ENCODE data around the gene OR6B3.
A peak's percentile ranks its signal among the peaks of the same experiment; 100 is the strongest.

The OR6B3 gene

DNA sequence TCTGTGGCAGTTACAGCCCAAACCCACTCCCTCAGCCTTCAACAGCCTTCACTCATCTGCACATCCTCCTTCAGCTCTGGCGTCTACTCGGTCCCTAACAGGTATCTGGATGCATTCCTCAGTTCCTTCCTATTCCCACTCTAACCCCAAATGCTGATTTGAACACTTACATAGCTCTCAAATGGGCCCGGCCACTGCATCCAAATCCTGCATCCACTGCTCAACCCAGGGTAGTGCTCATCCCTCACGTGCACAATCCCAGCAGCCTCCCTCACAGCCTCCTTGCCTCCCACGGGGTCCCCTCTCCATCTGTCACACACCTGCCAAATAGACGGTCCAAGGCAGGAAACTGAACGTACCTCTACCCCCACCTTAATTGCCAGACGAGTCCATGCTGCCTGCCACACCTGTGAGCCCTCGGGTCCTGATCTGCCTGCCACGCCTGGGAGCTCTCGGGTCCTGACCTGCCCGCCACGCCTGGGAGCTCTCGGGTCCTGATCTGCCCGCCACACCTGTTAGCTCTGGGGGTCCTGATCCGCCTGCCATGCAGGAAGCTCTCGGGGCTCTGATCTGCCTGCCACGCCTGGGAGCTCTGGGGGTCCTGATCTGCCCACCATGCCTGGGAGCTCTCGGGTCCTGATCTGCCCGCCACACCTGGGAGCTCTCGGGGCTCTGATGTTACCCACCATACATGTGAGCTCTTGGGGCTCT, 9.9 kb downstream of the OR6B3 start:
- DNase-seq (ENCODE audit: low read depth), result no peak

DNA sequence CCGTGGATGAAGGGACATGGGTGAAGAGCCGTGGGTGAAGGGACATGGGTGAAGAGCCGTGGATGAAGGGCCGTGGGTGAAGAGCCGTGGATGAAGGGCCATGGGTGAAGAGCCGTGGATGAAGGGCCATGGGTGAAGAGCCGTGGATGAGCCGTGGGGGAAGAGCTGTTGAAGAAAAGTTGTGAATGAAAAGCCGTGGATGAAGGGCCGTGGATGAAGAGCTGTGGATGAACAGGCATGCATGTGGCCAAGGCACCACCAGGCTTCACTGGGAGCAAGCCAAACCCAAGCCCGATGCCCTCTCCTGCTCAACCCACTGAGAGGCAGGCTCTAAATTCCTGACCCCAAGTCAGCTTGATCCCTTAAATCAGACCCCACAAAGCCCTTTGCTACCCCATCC, 10.6 kb downstream of the OR6B3 start:
- no peak for DNase-seq (ENCODE audit: low read depth)

DNA sequence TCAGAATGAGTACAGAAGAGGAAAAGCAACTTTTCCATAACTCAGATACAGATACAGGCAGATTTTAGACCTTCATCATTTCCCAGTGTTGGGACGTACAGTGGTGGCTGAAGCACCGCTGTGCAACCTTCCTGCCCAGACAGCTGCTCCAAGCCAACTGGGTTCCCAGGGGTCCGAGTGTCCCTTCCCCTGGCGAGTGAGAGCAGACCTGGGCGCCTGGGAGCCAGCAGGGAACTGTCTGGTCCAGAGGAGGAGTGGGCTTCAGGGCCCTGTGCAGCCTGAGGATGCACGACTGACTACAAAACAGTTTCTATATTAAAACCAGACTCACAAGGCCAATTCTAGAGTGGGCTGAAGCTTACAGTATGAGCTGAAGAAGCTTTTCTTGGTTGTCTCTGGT, 12.0 kb downstream of the OR6B3 start:
- no peak for DNase-seq (ENCODE audit: low read depth)

DNA sequence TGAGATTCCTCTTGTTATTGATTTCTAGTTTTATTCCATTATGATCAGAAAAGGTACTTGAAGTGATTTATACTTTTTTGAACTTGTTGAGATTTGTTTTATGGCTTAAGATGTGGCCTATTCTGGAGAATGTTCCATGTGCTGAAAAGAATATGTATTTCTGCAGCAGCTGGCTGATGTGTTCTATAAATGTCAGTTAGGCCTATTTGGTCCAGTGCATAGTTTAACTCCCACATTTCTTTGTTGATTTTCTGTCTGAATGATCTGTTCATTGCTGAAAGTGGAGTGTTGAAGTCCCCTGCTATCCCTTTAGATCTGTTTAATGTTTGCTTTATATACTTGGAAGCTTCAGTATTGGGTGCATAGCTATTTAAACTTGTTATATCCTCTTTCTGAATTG, 16.0 kb downstream of the OR6B3 start:
- no peak for DNase-seq (ENCODE audit: low read depth)

DNA sequence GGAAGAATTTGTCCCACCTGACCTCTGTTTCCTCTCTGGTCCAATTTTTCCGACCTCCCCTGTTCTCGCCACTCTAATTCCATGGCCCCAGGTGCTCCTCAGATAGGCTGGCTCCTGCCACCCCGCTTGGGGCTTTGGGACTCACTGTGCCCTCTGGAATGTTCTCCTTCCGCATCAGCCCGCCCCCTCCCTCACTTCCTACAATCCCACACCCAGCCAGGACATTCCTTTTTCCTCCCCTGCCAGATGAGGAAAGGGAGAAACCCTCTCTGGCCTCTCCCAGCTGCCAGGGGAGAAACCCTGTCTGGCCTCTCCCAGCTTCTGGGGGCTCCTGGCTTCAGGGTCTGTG, 20.0 kb downstream of the OR6B3 start:
- no peak for DNase-seq (ENCODE audit: low read depth)

DNA sequence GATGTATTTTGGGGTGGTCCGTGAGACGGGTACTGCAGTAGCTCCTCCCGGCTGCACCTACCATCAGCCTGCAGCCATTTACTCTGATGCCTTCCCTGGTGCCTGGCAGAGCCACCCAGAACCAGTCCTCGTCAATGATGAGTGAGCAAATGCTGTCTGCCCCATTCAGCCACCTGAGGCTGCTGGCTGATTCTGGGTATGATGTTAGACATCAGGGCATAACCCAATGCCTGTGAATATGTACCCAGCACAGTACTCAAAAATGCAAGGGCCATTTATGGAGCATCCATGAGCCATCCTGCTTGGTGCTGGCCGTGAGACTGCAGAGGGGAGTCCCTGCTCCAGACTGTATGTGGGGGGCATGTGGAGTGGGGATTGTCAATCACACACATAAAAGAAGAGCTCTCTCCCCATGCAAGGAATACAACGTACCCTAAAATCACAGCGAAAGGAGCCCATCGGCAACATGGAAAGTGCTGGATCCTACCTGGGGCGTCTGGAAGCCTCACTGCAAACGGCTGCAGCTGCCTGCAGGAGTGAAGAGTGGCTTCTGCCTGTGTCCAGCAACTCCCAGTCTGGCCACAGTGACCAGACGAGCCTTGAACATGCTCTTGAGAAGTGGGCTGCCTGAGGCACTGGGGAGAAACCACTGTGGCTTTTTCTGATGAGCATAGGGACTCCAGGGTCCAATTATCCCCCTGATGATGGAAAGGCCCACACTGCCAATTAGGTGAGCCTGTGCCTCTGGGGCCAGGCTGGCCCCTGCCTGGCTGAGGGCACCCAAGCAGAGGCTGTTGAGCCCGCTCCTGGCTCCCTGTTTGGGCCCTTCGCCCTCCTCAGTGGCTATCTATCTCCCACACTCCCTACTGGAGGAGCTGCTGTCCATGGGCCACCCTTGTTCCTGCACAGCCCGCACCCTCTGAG, 20.7 kb downstream of the OR6B3 start:
- no peak for DNase-seq (ENCODE audit: low read depth)

DNA sequence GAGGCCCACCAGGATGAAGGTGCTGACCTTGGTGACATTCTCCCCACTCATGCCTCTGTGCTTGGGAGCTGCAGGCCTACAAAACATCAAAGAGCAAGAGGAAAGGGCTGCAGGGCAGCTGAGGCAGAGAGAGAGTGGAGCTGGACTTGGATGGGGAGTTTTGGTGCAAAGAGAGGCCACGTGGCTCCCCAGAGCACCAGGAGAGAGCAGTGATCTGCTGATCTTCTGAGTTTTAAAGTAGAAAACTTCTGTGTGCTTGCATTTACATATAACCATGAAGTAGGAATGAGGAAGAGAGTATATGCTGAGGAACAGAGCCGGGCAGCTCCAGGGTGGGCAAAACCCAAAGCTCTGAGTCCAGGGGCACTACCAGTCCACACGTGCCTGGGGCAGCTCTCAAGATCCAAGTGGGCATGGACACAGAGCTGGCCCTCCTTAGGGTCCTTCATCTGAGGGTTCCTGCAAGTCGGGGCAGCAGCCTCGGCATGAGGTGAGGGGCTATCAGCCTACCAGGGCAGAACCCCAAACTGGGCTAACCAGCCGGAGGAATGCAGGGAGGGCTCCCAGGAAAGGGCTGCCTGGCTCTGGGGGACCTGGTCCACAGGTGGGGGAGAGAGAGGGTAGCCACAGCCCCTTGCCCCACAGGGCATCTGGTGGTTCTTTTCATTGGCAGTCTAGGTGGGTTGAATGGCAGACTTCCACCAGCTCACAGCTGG, 22.8 kb downstream of the OR6B3 start, which contains the start of gene OR6B2:
Gene OR6B2 (minus strand): TSS at position 51 of the 716 bp plus-strand sequence. CDS start 0 bp downstream, at position 51.
- no peak for DNase-seq (ENCODE audit: low read depth)

DNA sequence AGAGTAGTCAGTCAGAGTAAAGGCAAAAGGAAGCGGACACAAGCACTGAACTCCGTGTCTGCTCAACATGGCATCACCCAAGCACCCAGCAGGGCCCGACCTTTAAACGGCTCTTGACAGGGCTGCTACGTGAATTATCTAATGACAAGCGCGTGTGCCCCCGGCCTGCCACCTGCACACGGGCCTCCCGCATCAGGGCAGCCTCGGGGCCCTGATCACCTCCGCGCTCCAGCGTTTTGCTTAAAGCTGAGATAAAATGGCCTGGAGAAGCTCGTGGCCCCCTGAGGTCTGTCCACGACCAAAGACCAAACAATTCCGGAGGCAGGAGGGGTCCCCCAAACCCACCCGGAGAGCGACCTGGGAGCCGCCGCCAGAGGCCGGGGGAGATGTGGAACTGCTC, 28.6 kb downstream of the OR6B3 start:
- no peak for DNase-seq (ENCODE audit: low read depth)

DNA sequence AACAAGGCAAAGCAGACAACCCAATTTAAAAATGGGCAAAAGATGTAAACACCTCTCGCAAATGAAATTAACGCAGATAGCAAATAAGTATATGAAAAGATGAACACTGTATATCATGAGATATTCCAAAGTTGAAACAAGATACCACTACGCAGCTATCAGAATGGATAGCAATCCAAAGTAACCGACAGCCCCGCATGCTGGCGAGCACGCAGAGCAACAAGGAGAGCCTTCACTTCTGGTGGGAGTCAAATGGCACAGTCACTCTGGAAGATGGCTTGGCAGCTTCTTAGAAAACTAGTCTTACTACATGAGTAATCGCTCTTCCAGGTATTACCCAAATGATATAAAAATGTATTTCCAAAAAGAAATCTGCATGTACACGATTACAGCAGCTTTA, 29.5 kb downstream of the OR6B3 start:
- DNase-seq (ENCODE audit: low read depth), result no peak

DNA sequence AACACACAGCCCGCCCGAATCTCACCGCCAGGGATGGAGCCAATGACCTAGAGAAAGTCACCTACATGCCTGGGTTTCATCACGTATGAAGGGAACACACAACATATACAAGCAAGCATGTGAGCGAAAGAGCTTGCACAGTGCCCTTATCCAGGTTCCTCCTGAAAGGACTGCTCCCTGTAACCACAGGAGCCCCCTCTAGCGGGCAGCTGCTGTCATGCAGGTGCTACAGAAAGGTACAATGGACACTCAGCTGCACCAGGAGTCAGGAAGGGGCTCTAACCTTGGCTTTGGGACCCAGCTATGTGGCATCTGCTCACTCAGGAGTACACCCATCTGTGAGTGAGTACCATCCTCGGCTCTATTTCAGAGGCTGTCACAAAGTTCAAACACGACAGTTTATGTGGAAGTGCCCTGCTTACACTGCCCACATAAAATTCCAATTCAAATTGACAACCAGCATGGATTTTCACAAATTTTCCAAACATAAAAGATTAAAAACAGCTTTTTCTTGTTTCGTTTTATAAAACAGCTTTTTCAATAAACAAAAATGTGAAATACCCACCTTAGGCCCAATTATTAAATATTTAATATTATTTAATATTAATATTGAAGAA, 31.7 kb downstream of the OR6B3 start:
- DNase-seq (ENCODE audit: low read depth), result peak; percentile 31

DNA sequence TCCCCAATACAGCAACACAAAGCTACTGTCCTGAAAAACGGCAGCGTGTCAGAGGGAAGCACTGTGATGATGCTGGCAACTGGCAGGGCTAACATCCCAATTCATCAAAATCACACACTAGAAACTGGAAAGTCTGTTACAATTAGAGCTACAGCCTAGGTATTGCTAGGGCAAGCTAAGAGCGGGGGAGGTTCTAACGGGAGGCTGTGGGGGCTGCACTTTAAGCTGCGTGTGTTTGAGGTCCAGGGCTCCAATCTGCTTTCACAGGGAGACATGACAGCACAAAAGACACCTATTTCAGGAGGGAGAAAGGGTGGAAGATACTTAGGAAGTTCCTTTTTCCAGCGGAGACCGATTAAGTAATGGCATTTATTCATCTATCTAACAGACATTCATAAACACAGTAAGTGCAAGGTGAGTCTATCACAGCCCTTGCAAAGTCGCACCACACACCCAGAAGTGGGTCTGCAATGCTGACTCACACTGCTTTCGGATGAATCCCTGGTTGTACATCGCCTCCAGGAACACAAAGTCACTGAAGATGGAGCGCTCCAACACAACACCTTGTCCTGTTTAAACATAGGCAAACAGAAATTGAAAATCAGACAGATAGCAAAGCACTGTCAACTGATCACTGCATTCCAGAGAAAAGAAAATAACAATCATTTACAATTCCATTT, 35.1 kb downstream of the OR6B3 start:
- DNase-seq (ENCODE audit: low read depth), result no peak

DNA sequence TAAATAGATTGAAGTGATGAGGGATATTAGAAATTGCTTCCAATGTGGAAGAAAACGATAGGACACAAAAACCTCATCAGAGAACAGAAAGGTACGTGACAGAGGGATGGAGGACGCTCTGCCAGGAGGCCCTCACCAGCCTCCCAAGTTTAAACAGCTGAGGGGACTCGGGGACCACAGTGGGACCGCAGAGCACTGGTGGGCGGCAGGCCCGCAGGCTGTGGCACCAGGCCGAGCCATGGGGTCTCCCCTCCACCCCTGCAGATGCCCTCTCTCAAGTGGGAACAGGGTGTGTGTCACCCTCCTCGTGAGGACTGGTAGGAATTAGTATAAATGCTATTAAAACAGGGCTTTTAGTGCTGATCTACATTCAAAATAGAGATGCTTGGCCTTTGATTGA, 39.0 kb downstream of the OR6B3 start:
- DNase-seq (ENCODE audit: low read depth), result no peak

DNA sequence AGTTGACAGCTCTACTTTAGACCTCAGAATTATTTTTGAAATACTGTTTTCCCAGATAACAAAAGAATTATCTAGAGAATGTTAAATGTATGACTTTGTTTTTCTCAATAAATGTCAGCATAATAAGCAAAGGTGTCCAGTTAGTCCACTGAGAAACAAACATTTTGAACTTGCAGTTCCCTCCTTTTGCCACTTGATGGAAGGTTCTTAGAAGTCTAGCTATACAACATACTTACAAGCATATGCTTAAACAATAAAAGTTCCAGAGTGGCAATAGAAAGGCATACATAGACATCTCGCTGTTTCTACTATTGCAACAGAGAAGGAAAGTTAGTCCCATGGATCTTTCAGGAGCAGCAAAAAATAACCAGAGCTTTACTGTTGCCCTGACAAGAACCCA, 40.0 kb downstream of the OR6B3 start:
- no peak for DNase-seq (ENCODE audit: low read depth)

DNA sequence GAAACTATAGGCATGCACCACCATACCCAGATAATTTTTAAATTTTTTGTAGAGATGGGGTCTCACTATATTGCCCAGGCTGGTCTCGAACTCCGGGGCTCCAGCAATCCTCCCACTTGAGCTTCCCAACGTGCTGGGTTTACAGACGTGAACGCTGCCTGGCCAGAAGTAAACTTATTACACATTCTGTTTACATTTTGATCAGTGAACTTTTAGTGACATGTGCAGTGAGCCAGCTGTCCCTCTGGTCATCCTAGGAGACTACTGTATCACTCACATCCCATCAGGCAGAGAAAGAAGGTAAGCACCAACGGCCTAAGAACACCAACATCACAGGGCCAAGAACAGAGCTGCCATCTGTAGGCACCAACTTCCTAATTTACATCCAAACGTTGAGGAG, 50.3 kb downstream of the OR6B3 start:
- no peak for DNase-seq (ENCODE audit: low read depth)

DNA sequence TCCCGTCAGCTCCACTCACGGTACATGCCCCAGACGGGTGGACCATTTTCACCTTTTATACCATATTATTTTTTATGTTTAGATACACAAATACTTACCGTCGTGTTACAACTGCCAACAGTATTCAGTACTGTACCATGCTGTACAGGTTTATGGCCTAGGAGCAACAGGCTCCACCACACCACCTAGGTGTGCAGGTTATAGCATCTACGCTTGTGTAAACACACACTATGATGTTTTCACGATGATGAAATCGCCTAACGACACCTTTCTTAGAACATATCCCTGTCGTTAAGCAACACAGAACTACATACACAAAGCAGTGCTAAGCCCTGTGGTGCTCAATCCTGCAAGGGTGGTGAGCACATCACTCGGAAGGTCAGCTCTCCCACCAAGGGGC, 52.6 kb downstream of the OR6B3 start:
- DNase-seq (ENCODE audit: low read depth), result no peak

DNA sequence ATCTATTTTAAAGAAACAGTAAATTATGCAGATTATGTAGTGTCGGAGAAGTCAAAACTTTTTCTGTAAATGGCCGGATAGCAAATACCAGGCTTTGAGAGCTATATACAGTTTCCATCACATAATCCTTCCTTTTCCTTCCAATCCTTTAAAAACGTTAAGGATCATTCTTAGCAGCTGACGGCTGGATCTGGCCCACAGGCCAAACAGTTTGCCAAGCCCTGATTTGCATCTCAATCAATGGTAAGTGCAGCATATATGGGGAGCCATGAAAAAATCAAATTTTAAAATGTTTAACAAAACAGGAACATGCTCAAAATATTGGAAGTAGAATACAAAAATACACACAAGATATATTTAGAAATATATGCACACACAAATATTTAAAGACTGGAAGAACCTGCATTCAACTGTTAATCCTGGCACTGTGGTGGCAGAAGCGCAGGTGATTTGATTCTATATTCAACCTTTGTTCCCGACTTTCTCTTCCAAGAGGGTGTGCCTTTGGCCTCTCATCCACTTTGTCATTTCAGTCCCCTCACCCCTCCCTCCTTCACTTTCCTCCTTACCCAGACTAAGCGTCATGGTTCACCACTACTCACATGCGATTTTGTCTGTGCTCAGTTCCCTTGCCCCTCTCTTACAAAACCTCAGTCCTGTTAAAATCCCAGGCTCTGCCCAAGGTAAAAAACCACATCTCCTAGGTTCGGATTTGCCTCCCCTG, 55.5 kb downstream of the OR6B3 start:
- no peak for DNase-seq (ENCODE audit: low read depth)

Data from stimulated activated CD8-positive, alpha-beta memory T cell treated with anti-CD3 and anti-CD28 coated beads, Interleukin-4, amount 100 ng/mL, for 24 hours (primary cell).